Endothelial cell of umbilical vein (primary cell): Measurements from ENCODE around the gene IFT57. TPM values are rescaled to one million over a fixed set of nuclear protein-coding genes. Genes with fewer than 3 reads are reported as not detected.

Experiments used
- BruUV-seq: library from RNA; stranded (reverse); fragments of 400-500 nt; replicated peaks from 2 replicates; lab custom pipeline; 2021; lab: Mats Ljungman, UMichigan
- CTCF ChIA-PET: fragments of 300-600, 350-600 bp; sonication (Branson Sonifier 250); formaldehyde crosslinking; loops from one replicate; lab custom pipeline; 2021; ENCODE audit warnings: antibody characterized with exemption, inconsistent platforms; lab: Charles Lee
- POLR2A ChIA-PET: fragments of 300-600, 350-600 bp; sonication (Branson Sonifier 250); formaldehyde crosslinking; loops from one replicate; lab custom pipeline; 2021; ENCODE audit warnings: antibody characterized with exemption, inconsistent platforms; lab: Charles Lee
- DNase-seq: peaks from one replicate; pipeline ENCODE4 v3.0.0-alpha.2; 2011; ENCODE audit warnings: low read depth, low spot score
- FAIRE-seq: peaks from 2 replicates; lab custom pipeline; 2011; peaks lifted over from hg19 to GRCh38; lab: Jason Lieb, UNC
- H2AFZ ChIP-seq: 2 replicates; pipeline ENCODE4 v1.6.0; 2012; ENCODE audit warnings: low read depth, low read length, control low read depth, inconsistent platforms
- H3K27ac ChIP-seq: 2 replicates; pipeline ENCODE4 v1.5.1; 2011; ENCODE audit warnings: low read depth, mild to moderate bottlenecking, control low read depth, low read length, moderate library complexity; ENCODE audit not compliant: insufficient read depth
- H3K27me3 ChIP-seq, 2 experiments: 2 replicates each; pipeline versions ENCODE4 v1.6.0 to v1.6.1; 2011; ENCODE audit warnings: low read length in 2 of 2, mixed read lengths in 1 of 2; ENCODE audit not compliant: control insufficient read depth in 2 of 2, insufficient read depth in 2 of 2
- H3K36me3 ChIP-seq, 2 experiments: 2 replicates in 1 of 2; 3 replicates in 1 of 2; pipeline ENCODE4 v1.5.1; 2011; ENCODE audit warnings: low read length in 2 of 2, mild to moderate bottlenecking in 1 of 2, moderate library complexity in 1 of 2; ENCODE audit not compliant: control insufficient read depth in 2 of 2, insufficient read depth in 2 of 2; ENCODE audit errors: extremely low read depth in 1 of 2
- H3K4me1 ChIP-seq: 3 replicates; pipeline ENCODE4 v1.5.1; 2011; ENCODE audit warnings: mild to moderate bottlenecking, low read length; ENCODE audit not compliant: control insufficient read depth, insufficient read depth; ENCODE audit errors: extremely low read depth
- H3K4me2 ChIP-seq: 2 replicates; pipeline ENCODE4 v1.6.1; 2011; ENCODE audit warnings: low read length, control low read depth, mixed read lengths; ENCODE audit not compliant: insufficient read depth
- H3K4me3 ChIP-seq, 3 experiments: fragments of 200-600 bp in 1 of 3; sonication (generic), shearing (Covaris generic) in 1 of 3; replicated peaks in 1 of 3; 2 replicates each; pipeline ENCODE4 v1.5.1; 2011 to 2016; ENCODE audit warnings: control low read depth in 3 of 3, low read length in 3 of 3, mild to moderate bottlenecking in 2 of 3, inconsistent platforms in 1 of 3, low read depth in 1 of 3, moderate library complexity in 1 of 3; ENCODE audit not compliant: insufficient read depth in 1 of 3
- H3K79me2 ChIP-seq: 2 replicates; pipeline ENCODE4 v1.6.0; 2012; ENCODE audit warnings: low read length, inconsistent platforms; ENCODE audit not compliant: control insufficient read depth, insufficient read depth
- H3K9ac ChIP-seq: replicated peaks from 2 replicates; pipeline ENCODE3; 2011; ENCODE audit warnings: low read length, control low read depth; ENCODE audit not compliant: insufficient read depth; ENCODE audit errors: extremely low read depth
- H3K9me1 ChIP-seq: replicated peaks from 3 replicates; pipeline ENCODE4 v1.6.0; 2011; ENCODE audit warnings: mild to moderate bottlenecking, low read length; ENCODE audit not compliant: control insufficient read depth, insufficient read depth; ENCODE audit errors: extremely low read depth
- H3K9me3 ChIP-seq: replicated peaks from 2 replicates; pipeline ENCODE4 v1.5.1; 2012; ENCODE audit warnings: low read length, inconsistent platforms; ENCODE audit not compliant: control insufficient read depth, insufficient read depth
- H4K20me1 ChIP-seq: replicated peaks from 2 replicates; pipeline ENCODE3; 2011; ENCODE audit warnings: mild to moderate bottlenecking, low read length; ENCODE audit not compliant: control insufficient read depth, insufficient read depth; ENCODE audit errors: extremely low read depth
- EZH2 ChIP-seq: IDR thresholded peaks from 2 replicates; pipeline ENCODE4 v1.6.1; 2012; ENCODE audit warnings: borderline replicate concordance, low read depth, mild to moderate bottlenecking, moderate library complexity, low read length, inconsistent platforms; ENCODE audit not compliant: severe bottlenecking
- FOS ChIP-seq: IDR thresholded peaks from 2 replicates; pipeline ENCODE4 v1.6.1; 2011; ENCODE audit warnings: mild to moderate bottlenecking, low read length, moderate library complexity, borderline replicate concordance; ENCODE audit not compliant: insufficient read depth
- GATA2 ChIP-seq: IDR thresholded peaks from 2 replicates; pipeline ENCODE4 v1.7.0; 2011; ENCODE audit warnings: low read depth, mild to moderate bottlenecking, moderate library complexity, mixed read lengths, low read length; ENCODE audit not compliant: insufficient read length, insufficient read depth
- JUN ChIP-seq: IDR thresholded peaks from 2 replicates; pipeline ENCODE4 v1.6.1; 2011; ENCODE audit warnings: borderline replicate concordance, low read depth; ENCODE audit not compliant: insufficient read length, insufficient read depth
- MYC ChIP-seq: IDR thresholded peaks from one replicate; pipeline ENCODE4 v1.6.1; 2011; ENCODE audit warnings: mild to moderate bottlenecking, low read depth, low read length
- POLR2A ChIP-seq: IDR thresholded peaks from 2 replicates; pipeline ENCODE4 v1.6.1; 2012; ENCODE audit warnings: low read depth, mild to moderate bottlenecking, control low read depth, low read length
- POLR2AphosphoS5 ChIP-seq: IDR thresholded peaks from 2 replicates; pipeline ENCODE4 v1.6.1; 2012; ENCODE audit warnings: low read depth, mild to moderate bottlenecking, control low read depth, low read length, moderate library complexity; ENCODE audit not compliant: insufficient read depth
- dilution Hi-C: fragments of 300-500 bp; cut with MboI; formaldehyde crosslinking; loops from one replicate; pipeline ENCODE4 v1.15.0; 2019; ENCODE audit warnings: low sequenced_read_pairs; ENCODE audit not compliant: extremely low pct_ligation_motif_present
- intact Hi-C: fragments of 100-400 bp; cut with micrococcal nuclease; formaldehyde crosslinking; loops from one replicate; pipeline ENCODE4 v1.10.0; 2022
- polyA plus RNA-seq, 4 experiments: library from polyadenylated mRNA; depleted of rRNA in 3 of 4; stranded (reverse) in 3 of 4; unstranded in 1 of 4; fragments of >200 nt; gene quantifications; 2 replicates each; pipeline versions ENCODE4 v1.2.1 to v1.2.3, GENCODE V29; 2011 to 2012; ENCODE audit warnings: missing spikeins in 1 of 4
- total RNA-seq: library from RNA; stranded (reverse); gene quantifications from 2 replicates; pipeline ENCODE4 v1.2.3, GENCODE V29; 2021

Gene IFT57
- total and polyA plus RNA-seq, 2 donors (not counting 3 experiments of a cell fraction or from before 2014, with no cell fraction given): 15.2 to 25.1 TPM

- no peaks in the 10 kb centered on the region for H4K20me1 ChIP-seq
- H3K9me3 ChIP-seq: no peaks in the 10 kb centered on the region
- ChIA-PET POLR2A (no interaction called here), CTCF (interaction anchor here (1.1 kb wide), 1 partner anchor 313 kb away, joined by 3 read pairs; no protein-coding TSS in a partner anchor)
- intact Hi-C loops: no loop called here
- no peak overlapping the region for H2AFZ ChIP-seq
- H3K9me1 ChIP-seq: no peaks in the 10 kb centered on the region
- H3K27ac ChIP-seq: no peak overlapping the region
- no peak overlapping the region for H3K9ac ChIP-seq
- DNase-seq (no peak), FAIRE-seq (no peak)
- no peaks in the 10 kb centered on the region for H3K79me2 ChIP-seq
- peaks cover 12% of the 10 kb centered on the region for H3K4me1 ChIP-seq
- no peak overlapping the region for H3K4me3 ChIP-seq
- BruUV-seq: no TSS peak
- H3K4me2 ChIP-seq: no peak overlapping the region
- no peak for TF ChIP-seq POLR2AphosphoS5
- TF ChIP-seq POLR2A: no peak
- no peak for TF ChIP-seq MYC
- TF ChIP-seq GATA2: no peak
- H3K36me3 ChIP-seq: no peaks in the 10 kb centered on the region
- dilution Hi-C loops: no loop called here
- no peaks in the 10 kb centered on the region for H3K27me3 ChIP-seq
These were observed 57.8 kb downstream of the IFT57 start for GRCh38 chr3:108164391-108164790.

GRCh38 chr3:108159865-108160264 is 62.4 kb downstream of the IFT57 start:
- no peaks in the 10 kb centered on the region for H3K9me1 ChIP-seq
- ChIA-PET POLR2A (no interaction called here), CTCF (no interaction called here)
- TF ChIP-seq JUN: peak; percentile 40
- TF ChIP-seq FOS: peak; percentile 58
- no peak for TF ChIP-seq MYC
- no peak for TF ChIP-seq EZH2
- peak; percentile 70 for TF ChIP-seq GATA2
- TF ChIP-seq POLR2AphosphoS5: no peak
- H3K36me3 ChIP-seq: no peaks in the 10 kb centered on the region
- intact Hi-C loops: loop anchor here (1.0 to 5.0 kb wide), 4 partner anchors 62 to 246 kb away; partner anchors contain the start of gene IFT57
- no peak overlapping the region for H2AFZ ChIP-seq
- FAIRE-seq: no peak
- BruUV-seq: no TSS peak
- peak overlapping the region; percentile 3 for H3K4me2 ChIP-seq
- H4K20me1 ChIP-seq: no peaks in the 10 kb centered on the region
- DNase-seq: peak; percentile 49
- H3K9me3 ChIP-seq: no peaks in the 10 kb centered on the region
- H3K4me1 ChIP-seq: peaks cover 26% of the 10 kb centered on the region
- H3K9ac ChIP-seq: no peak overlapping the region
- no peaks in the 10 kb centered on the region for H3K79me2 ChIP-seq
- H3K4me3 ChIP-seq: no peak overlapping the region
- H3K27me3 ChIP-seq: no peaks in the 10 kb centered on the region
- no peak overlapping the region for H3K27ac ChIP-seq
- dilution Hi-C loops: no loop called here
